B cell (primary cell): Measurements from ENCODE around the gene TRPV5.

Source experiments
- CTCF ChIP-seq: fragments of 200-600 bp; IDR thresholded peaks from one replicate; pipeline ENCODE4 v1.8.0; 2022; ENCODE audit warnings: antibody characterized with exemption, mild to moderate bottlenecking
- EZH2 ChIP-seq: IDR thresholded peaks from 2 replicates; pipeline ENCODE4 v1.6.1; 2012; ENCODE audit warnings: borderline replicate concordance, low read depth, mild to moderate bottlenecking, moderate library complexity, low read length; ENCODE audit not compliant: insufficient read depth, poor library complexity, severe bottlenecking

GRCh38 chr7:142870566-142871259 lies 62.8 kb downstream of the TRPV5 start:
- TF ChIP-seq CTCF (no peak), EZH2 (no peak)
